ENCODE data around the gene ZNF37A.
"Not testable (repeated sequence)": the region's sequence is repeated elsewhere in the genome, so short reads cannot be mapped to it uniquely, and the experiment has no call there.

The ZNF37A gene

GRCh38 chr10:38147686-38148085, 53.5 kb downstream of the ZNF37A start:
- DNase-seq (ENCODE audit: low read depth): no peak
- no peak for TF ChIP-seq CTCF (IDR thresholded peaks at IDR 0.05; ENCODE audit: low read length, missing control alignments)
- no peak overlapping the region for H3K4me3 ChIP-seq (replicated peaks; ENCODE audit: low read depth, low read length)

GRCh38 chr10:38150891-38151463, 56.8 kb downstream of the ZNF37A start:
- DNase-seq (ENCODE audit: low read depth): not testable (repeated sequence)

GRCh38 chr10:38156416-38157269, 62.5 kb downstream of the ZNF37A start:
- TF ChIP-seq CTCF (IDR thresholded peaks at IDR 0.05; ENCODE audit: low read length, missing control alignments): no peak
- DNase-seq (ENCODE audit: low read depth): no peak
- H3K4me3 ChIP-seq (replicated peaks; ENCODE audit: low read depth, low read length): no peak overlapping the region

More at GRCh38 chr10:38150891-38151463, 56.8 kb downstream of the ZNF37A start:
- H3K4me3 ChIP-seq (replicated peaks; ENCODE audit: low read depth, low read length): not testable (repeated sequence)

GRCh38 chr10:38157270-38157685, 63.1 kb downstream of the ZNF37A start:
- no peak for DNase-seq (ENCODE audit: low read depth)
- TF ChIP-seq CTCF (IDR thresholded peaks at IDR 0.05; ENCODE audit: low read length, missing control alignments): no peak
- H3K4me3 ChIP-seq (replicated peaks; ENCODE audit: low read depth, low read length): no peak overlapping the region

GRCh38 chr10:38159004-38159403, 64.9 kb downstream of the ZNF37A start:
- H3K4me3 ChIP-seq (replicated peaks; ENCODE audit: low read depth, low read length): no peak overlapping the region
- no peak for TF ChIP-seq CTCF (IDR thresholded peaks at IDR 0.05; ENCODE audit: low read length, missing control alignments)
- no peak for DNase-seq (ENCODE audit: low read depth)

GRCh38 chr10:38163617-38164016, 69.5 kb downstream of the ZNF37A start:
- no peak for TF ChIP-seq CTCF (IDR thresholded peaks at IDR 0.05; ENCODE audit: low read length, missing control alignments)
- H3K4me3 ChIP-seq (replicated peaks; ENCODE audit: low read depth, low read length): no peak overlapping the region
- no peak for DNase-seq (ENCODE audit: low read depth)

- no peak overlapping the region for H3K4me3 ChIP-seq (replicated peaks; ENCODE audit: low read depth, low read length)
- DNase-seq (ENCODE audit: low read depth): no peak
These were observed 80.2 kb downstream of the ZNF37A start for GRCh38 chr10:38174336-38174735.

More at GRCh38 chr10:38174336-38174735, 80.2 kb downstream of the ZNF37A start:
- no peak for TF ChIP-seq CTCF (IDR thresholded peaks at IDR 0.05; ENCODE audit: low read length, missing control alignments)
